ENCODE data around the gene DENND1B.

Gene DENND1B

DNA sequence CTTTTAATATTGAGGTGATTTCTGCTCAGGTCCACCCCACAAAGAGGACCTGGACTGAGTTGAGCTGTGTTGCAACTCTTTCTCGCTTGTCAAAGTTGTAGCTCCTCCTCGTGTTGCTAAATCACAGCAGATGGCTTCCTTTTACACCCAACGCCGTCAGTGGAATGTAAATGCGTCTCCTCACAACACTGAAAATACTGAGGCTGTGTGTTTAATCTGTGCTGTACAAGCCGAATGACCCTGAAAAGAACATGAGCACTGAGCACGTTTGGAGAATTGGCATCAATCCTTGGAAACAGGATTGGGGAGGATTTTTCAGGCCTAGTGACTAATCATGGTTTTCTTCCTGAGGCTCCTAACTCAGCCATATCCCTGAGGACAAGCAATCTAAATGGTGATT, 311.2 kb downstream of the DENND1B start:
- no peak for DNase-seq

DNA sequence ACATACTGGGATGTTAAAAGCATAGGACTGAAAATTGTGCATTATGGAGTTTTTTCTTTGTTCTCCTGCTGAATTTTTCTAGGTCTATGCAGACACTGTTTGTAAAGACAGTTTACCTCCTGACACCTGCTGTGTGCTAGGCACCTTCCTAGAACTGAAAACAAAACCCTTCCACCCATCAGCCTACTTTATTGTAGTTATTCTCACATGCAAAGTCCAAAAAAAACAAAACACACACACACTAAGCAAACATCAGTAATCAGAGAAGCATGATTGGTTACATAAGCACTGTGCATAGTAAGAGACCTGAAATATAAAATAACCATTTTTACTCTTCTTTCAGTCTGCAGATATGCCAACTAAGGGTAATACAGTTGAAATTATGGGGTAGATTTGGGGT, 312.1 kb downstream of the DENND1B start:
- DNase-seq = no peak

DNA sequence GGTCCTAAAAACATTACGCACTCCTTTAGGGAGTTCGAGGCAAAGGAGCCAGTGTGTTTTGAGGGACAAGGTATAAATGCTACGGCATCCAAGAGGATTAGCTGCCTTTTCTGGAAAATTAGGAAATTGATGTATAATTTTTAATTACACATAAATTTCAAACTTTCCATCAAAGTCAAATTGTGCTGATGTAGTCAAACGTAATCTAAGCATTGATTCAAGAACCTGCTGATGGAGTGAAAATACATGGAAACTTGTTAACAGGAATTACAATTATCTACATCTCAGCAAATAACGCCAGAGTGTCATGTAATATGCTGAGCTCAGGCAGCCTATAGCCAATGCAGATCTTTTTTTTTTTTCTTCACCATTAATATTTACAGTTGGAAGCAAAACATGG, 312.7 kb downstream of the DENND1B start:
- DNase-seq = no peak

All from T-helper 1 cell (primary cell).